DND-41 (cell line): Measurements from ENCODE around the gene CLDN24.

Experiments used
- EZH2 ChIP-seq: IDR thresholded peaks from 3 replicates; pipeline ENCODE4 v1.6.1; 2012; ENCODE audit warnings: borderline replicate concordance, low read depth, mild to moderate bottlenecking, moderate library complexity, low read length, inconsistent platforms; ENCODE audit not compliant: severe bottlenecking
- TF ChIP-seq, protein P1 (sequence below): IDR thresholded peaks from 2 replicates; pipeline ENCODE4 v1.5.1; 2012; ENCODE audit warnings: borderline replicate concordance, low read length, moderate library complexity, mild to moderate bottlenecking; ENCODE audit not compliant: poor library complexity, severe bottlenecking; ENCODE audit errors: extremely low read depth

GRCh38 chr4:183324619-183325018 lies 2.4 kb upstream of the CLDN24 start:
- TF ChIP-seq, protein P1, sequence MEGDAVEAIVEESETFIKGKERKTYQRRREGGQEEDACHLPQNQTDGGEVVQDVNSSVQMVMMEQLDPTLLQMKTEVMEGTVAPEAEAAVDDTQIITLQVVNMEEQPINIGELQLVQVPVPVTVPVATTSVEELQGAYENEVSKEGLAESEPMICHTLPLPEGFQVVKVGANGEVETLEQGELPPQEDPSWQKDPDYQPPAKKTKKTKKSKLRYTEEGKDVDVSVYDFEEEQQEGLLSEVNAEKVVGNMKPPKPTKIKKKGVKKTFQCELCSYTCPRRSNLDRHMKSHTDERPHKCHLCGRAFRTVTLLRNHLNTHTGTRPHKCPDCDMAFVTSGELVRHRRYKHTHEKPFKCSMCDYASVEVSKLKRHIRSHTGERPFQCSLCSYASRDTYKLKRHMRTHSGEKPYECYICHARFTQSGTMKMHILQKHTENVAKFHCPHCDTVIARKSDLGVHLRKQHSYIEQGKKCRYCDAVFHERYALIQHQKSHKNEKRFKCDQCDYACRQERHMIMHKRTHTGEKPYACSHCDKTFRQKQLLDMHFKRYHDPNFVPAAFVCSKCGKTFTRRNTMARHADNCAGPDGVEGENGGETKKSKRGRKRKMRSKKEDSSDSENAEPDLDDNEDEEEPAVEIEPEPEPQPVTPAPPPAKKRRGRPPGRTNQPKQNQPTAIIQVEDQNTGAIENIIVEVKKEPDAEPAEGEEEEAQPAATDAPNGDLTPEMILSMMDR: no peak
- TF ChIP-seq EZH2: no peak
